HG02981 (cell line): Measurements from ENCODE around the gene ARHGAP24.
"Not testable (repeated sequence)": the region's sequence is repeated elsewhere in the genome, so short reads cannot be mapped to it uniquely, and the experiment has no call there.

Experiments
- ATAC-seq: cut with Tn5 transposase; IDR thresholded peaks from one replicate; pipeline ENCODE4 v1.9.1; 2021; ENCODE audit warnings: mild to moderate bottlenecking, moderate library complexity; ENCODE audit not compliant: unreplicated experiment

The ARHGAP24 gene

GRCh38 chr4:85482010-85482738, 7.2 kb downstream of the ARHGAP24 start:
- ATAC-seq: no peak

- no peak for ATAC-seq
Measured at GRCh38 chr4:85486425-85487086, 11.6 kb downstream of the ARHGAP24 start.

- no peak for ATAC-seq
Measured at GRCh38 chr4:85488416-85488815, 13.5 kb downstream of the ARHGAP24 start.

- no peak for ATAC-seq
Measured at GRCh38 chr4:85489273-85489981, 14.5 kb downstream of the ARHGAP24 start.

- peak; percentile 86 for ATAC-seq
Measured at GRCh38 chr4:85491527-85491926, 16.6 kb downstream of the ARHGAP24 start.

- ATAC-seq: no peak
Measured at GRCh38 chr4:85492336-85492735, 17.4 kb downstream of the ARHGAP24 start.

- no peak for ATAC-seq
Measured at GRCh38 chr4:85495621-85496020, 20.7 kb downstream of the ARHGAP24 start.

- no peak for ATAC-seq
Measured at GRCh38 chr4:85496126-85496849, 21.3 kb downstream of the ARHGAP24 start.

- ATAC-seq: no peak
Measured at GRCh38 chr4:85496933-85497332, 22.0 kb downstream of the ARHGAP24 start.

- peak; percentile 97 for ATAC-seq
Measured at GRCh38 chr4:85498068-85498733, 23.3 kb downstream of the ARHGAP24 start.

GRCh38 chr4:85499573-85499972, 24.6 kb downstream of the ARHGAP24 start:
- peak; percentile 41 for ATAC-seq

- no peak for ATAC-seq
Measured at GRCh38 chr4:85500110-85500867, 25.3 kb downstream of the ARHGAP24 start.

- not testable (repeated sequence) for ATAC-seq
Measured at GRCh38 chr4:85501145-85501544, 26.2 kb downstream of the ARHGAP24 start.

- no peak for ATAC-seq
Measured at GRCh38 chr4:85508654-85509053, 33.7 kb downstream of the ARHGAP24 start.

GRCh38 chr4:85509882-85510631, 35.1 kb downstream of the ARHGAP24 start:
- ATAC-seq: no peak

GRCh38 chr4:85510632-85510984, 35.7 kb downstream of the ARHGAP24 start:
- ATAC-seq: no peak

- ATAC-seq: no peak
Measured at GRCh38 chr4:85512446-85513205, 37.7 kb downstream of the ARHGAP24 start.

- no peak for ATAC-seq
Measured at GRCh38 chr4:85514117-85514516, 39.2 kb downstream of the ARHGAP24 start.

GRCh38 chr4:85514783-85515182, 39.8 kb downstream of the ARHGAP24 start:
- no peak for ATAC-seq
